Hepatic stellate cell (primary cell): ENCODE results near the gene CYTH1.

Experiments
- DNase-seq: peaks from one replicate; pipeline ENCODE4 v3.0.0; 2011; ENCODE audit warnings: low spot score

The CYTH1 gene

DNA sequence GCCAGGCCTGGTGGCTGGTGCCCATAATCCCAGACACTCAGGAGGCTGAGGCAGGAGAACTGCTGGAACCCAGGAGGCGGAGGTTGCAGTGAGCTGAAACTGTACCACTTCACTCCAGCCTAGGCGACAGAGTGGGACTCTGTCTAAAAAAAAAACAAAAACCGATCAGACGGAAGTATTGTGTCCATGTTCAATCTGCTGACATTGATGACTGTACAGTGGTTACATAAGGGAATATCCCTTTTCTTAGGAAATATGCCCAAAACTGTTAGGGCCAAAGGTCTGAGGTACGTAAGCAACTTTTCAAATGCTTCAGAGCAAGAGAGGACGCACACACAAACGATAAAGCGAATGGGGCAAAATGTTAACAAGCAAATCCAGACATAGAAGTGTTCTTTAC, 135.0 kb downstream of the CYTH1 start:
- no peak for DNase-seq

DNA sequence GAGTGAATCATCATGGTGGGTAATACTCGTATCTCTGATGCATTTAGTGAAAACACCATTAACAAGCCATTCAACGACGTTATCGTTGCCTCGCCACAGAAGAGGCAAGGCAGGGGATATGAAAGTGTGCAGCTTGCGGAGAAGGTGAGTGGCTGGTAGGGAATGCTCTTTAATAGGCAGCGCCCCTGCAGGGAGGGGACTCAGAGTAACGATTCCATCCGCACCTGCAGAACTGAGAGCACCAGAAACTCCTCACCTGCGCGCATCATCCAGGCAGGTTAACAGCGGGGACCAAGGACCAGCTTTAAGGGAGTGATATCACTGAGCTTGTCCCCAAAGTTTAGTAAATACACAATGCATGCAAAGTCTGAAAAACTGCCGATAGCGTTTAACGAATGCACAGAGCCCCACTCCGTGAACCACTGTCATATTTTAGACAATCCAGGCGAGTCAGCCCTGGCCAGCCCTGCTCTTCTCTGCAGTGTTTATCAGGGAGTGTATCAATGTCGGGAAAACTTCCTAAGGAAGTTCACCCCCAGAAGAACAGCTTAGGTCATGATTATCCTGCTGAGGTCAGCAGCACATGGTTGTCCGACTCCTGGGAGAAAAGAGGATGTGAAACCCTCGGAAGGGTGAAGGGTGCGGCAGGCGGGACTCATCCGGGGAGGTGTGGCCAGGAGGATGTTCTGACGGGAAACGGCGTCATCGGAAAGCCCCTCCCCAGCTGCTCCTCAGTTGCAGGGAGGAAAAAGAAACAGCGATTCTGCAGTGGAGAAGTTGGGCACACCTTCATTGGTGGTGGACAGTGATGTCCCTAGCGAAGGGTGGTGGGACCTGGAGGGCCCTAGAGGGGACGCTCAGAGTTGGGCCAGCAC, 136.4 kb downstream of the CYTH1 start:
- DNase-seq = peak; percentile 60

DNA sequence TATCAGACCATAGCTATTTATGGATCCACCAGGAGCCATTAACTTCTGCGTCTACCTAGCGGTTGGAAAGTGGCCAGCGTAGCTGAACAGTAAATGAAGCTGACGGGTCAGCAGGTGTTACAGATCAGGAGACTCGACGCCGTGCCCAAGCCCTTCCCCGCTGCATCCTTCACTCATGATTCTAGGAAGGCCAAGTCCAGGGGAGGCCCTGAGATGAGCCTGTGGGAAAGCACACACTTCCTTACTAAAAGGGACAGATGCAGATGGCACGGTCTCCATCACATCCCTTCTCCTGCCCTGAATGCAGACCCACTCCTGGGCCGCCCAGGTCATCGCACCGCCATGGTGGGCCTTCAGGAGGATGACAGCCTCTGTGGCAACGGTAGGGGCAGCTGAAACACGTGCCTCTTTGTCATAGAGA, 137.1 kb downstream of the CYTH1 start:
- no peak for DNase-seq

DNA sequence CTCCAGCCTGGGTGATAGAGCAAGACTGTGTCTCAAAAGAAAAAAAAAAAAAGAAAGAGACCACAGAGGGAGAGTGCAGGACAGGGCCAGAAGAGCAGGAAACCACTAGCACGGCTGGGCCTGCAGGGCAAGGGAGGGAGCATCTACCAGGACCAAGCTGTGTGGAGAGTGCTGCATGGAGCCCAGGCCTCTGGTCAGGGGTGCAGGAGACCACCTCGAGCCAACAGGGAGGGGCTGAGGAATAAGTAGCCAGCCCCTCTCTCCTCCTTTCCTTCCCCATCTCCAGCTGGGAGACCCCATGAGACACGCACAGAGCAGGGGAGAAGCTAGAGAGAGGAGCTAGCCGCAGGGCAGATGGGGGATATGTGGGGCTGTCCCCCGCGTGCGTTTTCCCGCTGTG, 137.8 kb downstream of the CYTH1 start:
- no peak for DNase-seq

DNA sequence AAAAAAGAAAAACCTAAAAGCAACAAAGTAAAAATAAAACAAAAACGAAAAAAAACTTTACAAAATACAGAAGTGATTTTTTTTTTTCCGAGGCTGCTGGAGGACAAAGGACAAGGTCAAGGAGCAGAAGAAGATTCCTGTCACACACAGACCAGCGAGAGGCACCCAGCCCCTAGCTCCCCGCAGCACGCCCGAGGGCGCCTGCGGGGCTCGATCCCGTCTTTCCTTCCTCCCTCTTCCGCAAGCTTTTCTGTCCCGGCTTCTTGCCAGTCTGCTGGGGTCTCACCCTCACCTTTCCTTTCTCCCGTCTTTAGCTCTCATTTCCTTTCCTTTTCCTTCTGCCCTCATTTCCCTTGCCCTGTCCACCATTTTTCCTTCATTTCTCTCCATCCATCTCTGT, 138.7 kb downstream of the CYTH1 start:
- DNase-seq = no peak

DNA sequence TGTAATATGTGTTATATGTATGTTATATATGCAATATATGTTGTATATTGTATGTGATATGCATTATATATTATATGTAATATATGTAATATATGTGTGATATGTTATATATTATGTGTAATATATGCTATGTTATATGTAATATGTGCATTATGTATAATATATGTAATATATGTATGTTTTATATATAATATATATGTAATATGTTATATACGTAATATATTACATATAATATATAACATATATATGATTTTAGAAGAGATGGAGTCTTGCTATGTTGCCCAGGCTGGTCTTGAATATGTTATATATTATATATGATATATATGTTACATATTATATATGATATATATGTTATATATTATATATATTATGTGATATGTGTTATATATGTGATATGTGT, 139.4 kb downstream of the CYTH1 start:
- no peak for DNase-seq

DNA sequence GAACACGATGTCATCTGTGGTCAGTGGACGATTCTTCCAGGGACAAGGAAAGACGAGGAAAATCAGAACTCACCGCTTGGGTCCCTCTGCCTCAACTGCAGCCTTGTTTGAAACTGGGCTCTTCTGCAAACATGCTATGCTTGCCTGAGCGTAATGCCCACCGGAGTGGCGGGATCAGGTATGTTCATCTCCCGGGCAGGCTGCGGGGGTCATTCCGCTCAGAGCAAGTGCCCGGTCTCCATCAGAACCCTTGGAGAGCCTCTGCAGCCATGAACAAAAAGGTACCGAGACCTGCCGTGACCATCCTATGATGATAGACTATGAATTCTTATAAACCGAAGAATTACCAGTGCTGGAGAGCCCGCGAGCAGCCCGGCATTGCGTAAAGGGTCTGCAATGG, 140.4 kb downstream of the CYTH1 start:
- no peak for DNase-seq

DNA sequence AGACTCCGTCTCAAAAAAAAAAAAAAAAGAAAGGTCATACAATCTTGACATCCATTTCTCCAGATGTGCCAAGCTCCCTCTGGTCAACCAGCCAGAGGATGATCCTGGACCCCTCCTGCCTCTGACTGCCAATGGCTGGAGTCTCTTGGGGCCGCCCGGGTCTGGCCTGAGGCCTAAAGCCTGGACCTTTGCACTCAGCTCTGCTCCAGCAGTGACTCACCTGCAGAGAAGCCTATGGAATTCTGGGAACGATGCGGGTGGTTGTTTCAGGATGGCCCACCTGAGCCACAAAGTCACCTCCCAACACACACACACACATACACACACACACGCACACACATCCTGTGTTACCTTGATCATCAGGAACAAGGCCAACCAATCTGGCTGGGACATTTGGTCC, 140.8 kb downstream of the CYTH1 start:
- no peak for DNase-seq

DNA sequence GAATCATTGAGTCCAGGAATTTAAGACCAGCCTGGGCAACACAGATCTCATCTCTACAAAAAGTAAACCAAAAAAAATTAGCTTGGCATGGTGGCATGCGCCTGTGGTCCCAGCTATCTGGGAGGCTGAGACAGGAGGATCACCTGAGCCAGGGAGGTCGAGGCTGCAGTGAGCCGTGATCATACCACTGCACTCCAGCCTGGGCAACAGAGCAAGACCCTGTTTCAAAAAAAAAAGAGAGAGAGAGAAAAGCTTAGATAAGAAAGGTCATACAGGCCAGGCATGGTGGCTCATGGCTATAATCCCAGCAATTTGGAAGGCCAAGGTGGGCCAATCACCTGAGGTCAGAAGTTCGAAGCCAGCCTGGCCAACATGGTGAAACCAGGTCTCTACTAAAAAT, 141.4 kb downstream of the CYTH1 start:
- DNase-seq = no peak

DNA sequence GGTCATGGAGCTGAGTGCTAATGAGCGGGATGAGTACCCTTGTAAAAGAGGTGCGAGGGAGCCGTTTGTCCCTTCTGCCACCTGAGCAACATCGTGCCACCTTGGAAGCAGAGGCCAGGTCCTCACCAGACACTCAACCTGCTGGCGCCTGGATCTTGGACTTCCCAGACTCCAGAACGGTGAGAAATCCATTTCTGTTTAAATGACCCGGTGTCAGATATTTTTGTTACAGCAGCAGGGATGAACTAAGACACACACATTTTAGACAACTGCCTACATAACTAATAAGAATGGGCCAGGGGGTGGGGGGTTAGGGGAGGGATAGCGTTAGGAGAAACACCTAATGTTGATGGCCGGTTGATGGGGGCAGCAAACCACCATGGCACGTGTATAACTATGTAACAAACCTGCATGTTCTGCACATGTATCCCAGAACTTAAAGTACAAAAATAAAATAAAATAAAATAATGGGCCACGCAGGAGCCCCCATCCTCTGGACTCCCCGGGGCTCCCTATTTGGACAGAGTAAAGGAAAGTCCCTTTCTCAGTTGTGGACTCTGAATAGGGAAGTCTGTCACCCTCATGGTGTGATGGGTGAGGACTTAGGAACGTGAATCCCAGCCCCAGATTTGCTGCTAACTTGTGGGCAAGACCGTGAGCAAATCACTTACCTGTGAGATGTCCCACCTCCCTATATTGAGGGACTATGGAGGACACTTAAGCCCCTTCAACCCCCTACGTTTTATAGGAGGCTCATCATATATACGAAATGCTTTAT, 144.2 kb downstream of the CYTH1 start:
- DNase-seq = no peak

DNA sequence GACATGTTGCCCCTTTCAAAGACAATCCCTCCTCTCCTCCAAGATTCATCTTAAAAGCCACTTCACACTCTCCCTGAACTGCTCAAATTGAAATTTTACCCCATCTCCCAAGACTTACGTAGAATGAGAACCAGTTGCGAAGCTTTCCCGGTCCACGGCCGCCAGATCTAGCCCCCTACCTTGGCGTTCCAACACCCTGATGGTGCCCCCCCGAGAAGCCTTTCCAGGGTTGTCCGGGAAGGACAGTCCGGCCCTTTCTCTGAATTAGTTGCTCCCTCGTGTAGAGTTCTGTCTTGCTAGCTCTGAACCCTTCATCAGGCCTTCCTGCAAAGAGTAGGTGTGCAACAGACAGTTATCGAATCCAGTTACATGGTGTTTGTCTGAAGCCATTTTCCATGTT, 144.9 kb downstream of the CYTH1 start:
- no peak for DNase-seq

DNA sequence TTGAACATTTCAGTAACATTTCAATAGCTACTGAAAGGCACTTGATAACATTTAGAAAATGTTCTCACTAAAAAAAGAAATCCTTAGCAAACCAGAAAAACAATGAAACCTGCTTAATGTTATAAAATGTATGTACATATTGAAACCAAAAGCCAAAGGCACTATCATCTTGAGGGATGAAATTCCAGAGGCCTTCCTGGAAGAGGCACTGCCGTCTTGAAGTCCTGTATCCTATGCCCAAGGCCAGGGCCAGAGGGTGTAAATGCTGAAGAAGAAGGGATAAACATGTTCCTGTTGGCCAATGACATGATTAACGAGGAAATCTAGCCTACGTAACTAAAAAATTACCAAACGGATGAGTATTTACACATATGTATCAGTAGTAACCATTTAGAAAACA, 147.9 kb downstream of the CYTH1 start:
- DNase-seq = no peak

DNA sequence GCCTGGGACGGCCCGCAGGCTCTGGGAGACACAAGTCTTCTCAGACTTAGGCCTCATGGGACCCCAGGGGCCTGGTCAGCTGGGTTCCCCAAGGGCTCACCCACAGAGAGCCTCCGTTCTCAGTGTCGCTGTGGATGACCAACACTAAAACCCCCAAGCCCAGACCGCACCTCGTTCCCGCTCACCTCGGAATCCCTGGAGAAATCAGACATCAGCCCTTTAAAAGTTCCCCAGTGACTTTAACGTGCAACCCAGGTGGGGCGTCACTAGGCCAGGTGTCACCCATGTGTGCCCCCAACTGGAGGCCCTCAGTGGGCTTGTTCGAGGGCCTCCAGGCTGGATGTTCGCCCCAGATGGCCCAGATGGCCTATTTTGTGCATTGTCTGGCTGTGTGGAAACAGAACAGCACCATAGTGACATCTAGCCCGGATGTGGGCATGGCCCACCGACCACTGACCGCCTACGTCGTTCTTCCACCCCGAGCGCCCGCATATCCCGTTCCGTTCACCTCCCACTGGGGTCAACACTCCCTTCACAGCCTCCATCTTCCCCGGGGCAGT, 152.6 kb downstream of the CYTH1 start:
- no peak for DNase-seq

DNA sequence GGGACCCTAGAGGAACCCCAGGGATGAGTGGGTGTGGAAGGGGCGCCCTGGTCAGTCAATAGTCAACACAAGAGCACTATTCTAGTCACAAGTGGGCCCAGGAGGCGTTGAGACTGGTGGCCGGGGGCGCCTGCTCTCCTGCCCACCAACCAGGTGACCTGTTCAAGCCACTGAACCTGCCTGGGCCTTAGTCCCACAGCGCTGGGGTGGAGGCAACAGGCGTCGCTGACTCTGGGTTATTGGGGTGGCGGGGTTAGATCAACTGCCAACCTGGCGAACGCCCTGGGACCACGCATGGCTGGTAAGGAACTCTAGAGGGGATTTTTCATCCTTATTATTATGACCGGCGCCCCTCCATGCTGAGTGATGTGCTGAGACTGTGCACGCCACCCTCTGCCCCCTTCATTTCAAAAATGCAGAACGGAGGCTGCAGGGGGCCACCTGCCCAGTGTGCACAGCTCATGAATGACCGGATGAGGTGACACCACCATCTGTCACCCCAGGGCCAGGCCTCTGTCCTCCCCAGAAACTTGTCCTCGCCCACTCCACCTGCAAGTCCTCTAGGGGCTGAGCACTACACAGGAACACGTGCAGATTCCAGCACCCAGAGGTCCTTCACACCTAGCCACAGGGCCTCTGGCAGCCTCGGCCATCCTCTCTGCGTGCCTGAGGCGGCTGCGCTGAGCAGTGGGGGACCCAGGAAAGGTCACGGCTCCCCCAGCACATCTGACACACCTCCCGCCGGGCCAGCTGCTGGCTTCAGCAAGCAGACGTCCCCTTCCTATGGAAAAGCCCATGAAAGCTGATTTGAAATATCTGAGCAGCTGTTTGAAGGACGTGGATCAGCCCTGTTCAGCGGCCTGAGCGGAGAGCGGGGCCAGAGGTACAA, 153.3 kb downstream of the CYTH1 start:
- DNase-seq = no peak

DNA sequence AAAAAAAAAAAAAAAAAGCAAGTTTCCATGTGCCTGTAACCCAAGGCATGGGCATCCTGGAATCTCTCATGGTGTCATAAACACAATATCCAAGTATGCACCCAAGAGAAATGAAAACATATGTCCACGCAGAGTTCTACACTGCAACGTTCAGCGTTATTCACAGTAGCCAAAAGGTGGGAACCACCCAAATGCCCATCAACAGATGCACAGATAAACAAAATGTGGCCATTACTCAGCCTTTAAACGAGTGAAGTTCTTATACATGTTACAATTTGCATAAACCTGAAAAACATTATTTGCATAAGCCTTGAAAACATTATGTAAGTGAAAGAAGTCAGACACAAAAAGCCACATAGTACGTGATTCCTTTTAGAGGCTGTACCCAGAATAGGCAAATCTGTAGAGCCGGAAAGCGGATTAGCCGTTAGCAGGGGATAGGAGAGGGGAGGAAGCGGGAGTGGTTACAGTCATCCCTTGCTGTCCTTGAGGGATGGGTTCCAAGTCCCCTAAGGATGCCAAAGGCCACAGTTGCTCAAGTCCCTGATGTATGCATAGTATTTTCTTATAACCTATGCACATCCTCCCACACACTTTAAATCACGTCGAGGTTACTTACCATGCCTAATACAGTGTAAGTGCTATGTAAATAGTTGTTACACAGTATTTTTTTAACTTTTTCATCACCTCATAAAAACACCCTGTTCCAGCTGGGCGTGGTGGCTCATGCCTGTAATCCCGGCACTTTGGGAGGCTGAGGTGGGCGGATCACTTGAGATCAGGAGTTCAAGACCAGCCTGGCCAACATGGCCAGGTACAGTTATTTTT, 157.5 kb downstream of the CYTH1 start:
- no peak for DNase-seq
